K562 (cell line): ENCODE measurements around the gene ARID5B. TPM values are rescaled to one million over a fixed set of nuclear protein-coding genes. Genes with fewer than 3 reads are reported as not detected.
A peak's percentile ranks its signal among the peaks of the same experiment; 100 is the strongest.

Experiments
- ATAC-seq: fragments of 200-7000 bp; cut with Tn5 transposase; 3 replicates; pipeline ENCODE4 v1.9.1; 2020; ENCODE audit warnings: moderate library complexity
- BruUV-seq: library from RNA; stranded (reverse); fragments of 400-500 nt; replicated peaks from 2 replicates; lab custom pipeline; 2021; lab: Mats Ljungman, UMichigan
- CTCF ChIA-PET: fragments of 300-600 bp; formaldehyde crosslinking; extraction: SDS; loops from one replicate; lab custom pipeline; 2021; ENCODE audit warnings: low intra/inter-chr PET ratio; lab: Yijun Ruan, JAX
- POLR2A ChIA-PET: fragments of 300-600, 350-650 bp; sonication (Branson Sonifier 250); formaldehyde crosslinking; extraction: SDS; loops from one replicate; lab custom pipeline; 2021; ENCODE audit warnings: antibody characterized with exemption, inconsistent platforms; lab: Yijun Ruan, JAX
- DNase-seq, 4 experiments: peaks; one replicate each; pipeline versions ENCODE4 v3.0.0 to v3.0.0-alpha.2; 2011 to 2018; ENCODE audit warnings: low spot score in 3 of 4, mixed read lengths in 3 of 4; ENCODE audit errors: extremely low read depth in 1 of 4
- FAIRE-seq: peaks from 2 replicates; lab custom pipeline; 2011; peaks lifted over from hg19 to GRCh38; lab: Jason Lieb, UNC
- H2AFZ ChIP-seq: 2 replicates; pipeline ENCODE4 v1.6.0; 2011; ENCODE audit warnings: low read depth, low read length, control low read depth, inconsistent platforms
- H3K27ac ChIP-seq: fragments of 200-600 bp; 3 replicates; pipeline ENCODE4 v1.8.0; 2011; ENCODE audit warnings: low read depth, mild to moderate bottlenecking, control low read depth, inconsistent platforms, low read length, moderate library complexity, mixed read lengths; ENCODE audit errors: extremely low read depth
- H3K27me3 ChIP-seq, 2 experiments: fragments of 300-600 bp in 1 of 2; 2 replicates in 1 of 2; 3 replicates in 1 of 2; pipeline versions ENCODE4 v1.6.0 to v1.8.0; 2011; ENCODE audit warnings: inconsistent platforms in 2 of 2, low read length in 2 of 2, mild to moderate bottlenecking in 1 of 2, mixed read lengths in 1 of 2, moderate library complexity in 1 of 2; ENCODE audit not compliant: control insufficient read depth in 2 of 2, insufficient read depth in 2 of 2
- H3K36me3 ChIP-seq: fragments of 300-600 bp; 3 replicates; pipeline ENCODE4 v1.8.0; 2011; ENCODE audit warnings: mild to moderate bottlenecking, low read length, inconsistent platforms; ENCODE audit not compliant: control insufficient read depth, insufficient read depth
- H3K4me1 ChIP-seq, 2 experiments: fragments of 200-600 bp in 1 of 2; replicated peaks in 1 of 2; 2 replicates in 1 of 2; 3 replicates in 1 of 2; pipeline versions ENCODE4 v1.5.1 to v1.8.0; 2011; ENCODE audit warnings: inconsistent platforms in 2 of 2, low read length in 2 of 2, mild to moderate bottlenecking in 1 of 2, mixed read lengths in 1 of 2, moderate library complexity in 1 of 2; ENCODE audit not compliant: control insufficient read depth in 2 of 2, insufficient read depth in 2 of 2
- H3K4me2 ChIP-seq: 2 replicates; pipeline ENCODE4 v1.6.1; 2011; ENCODE audit warnings: low read length, control low read depth, inconsistent platforms, mixed read lengths; ENCODE audit not compliant: insufficient read depth
- H3K4me3 ChIP-seq: fragments of 200-600 bp; sonication (generic), shearing (Covaris generic); 2 replicates; pipeline ENCODE4 v1.5.1; 2016; ENCODE audit warnings: control low read depth, inconsistent platforms
- H3K79me2 ChIP-seq: fragments of 200-600 bp; 3 replicates; pipeline ENCODE4 v1.8.0; 2011; ENCODE audit warnings: low read length, inconsistent platforms; ENCODE audit not compliant: control insufficient read depth, insufficient read depth
- H3K9ac ChIP-seq, 2 experiments: 2 replicates each; pipeline versions ENCODE4 v1.6.0 to v1.6.1; 2011; ENCODE audit warnings: low read depth in 2 of 2, low read length in 2 of 2, control low read depth in 1 of 2, inconsistent platforms in 1 of 2, mild to moderate bottlenecking in 1 of 2, mixed read lengths in 1 of 2; ENCODE audit not compliant: insufficient read depth in 1 of 2
- H3K9me1 ChIP-seq: one replicate; pipeline ENCODE4 v1.6.0; 2011; ENCODE audit warnings: inconsistent platforms, mild to moderate bottlenecking, low read length, moderate library complexity; ENCODE audit not compliant: control insufficient read depth, insufficient read depth
- H3K9me3 ChIP-seq: replicated peaks from 2 replicates; pipeline ENCODE4 v1.5.1; 2011; ENCODE audit warnings: low read depth, low read length, inconsistent platforms; ENCODE audit not compliant: control insufficient read depth, insufficient read depth
- H4K20me1 ChIP-seq: replicated peaks from 2 replicates; pipeline ENCODE4 v1.6.1; 2011; ENCODE audit warnings: low read length, inconsistent platforms, mixed read lengths; ENCODE audit not compliant: control insufficient read depth, insufficient read depth
- ATF1 ChIP-seq, 2 experiments: fragments of 450-650 bp in 1 of 2; IDR thresholded peaks; 2 replicates each; pipeline ENCODE4 v1.6.1; 2016; ENCODE audit warnings: missing compliant biosample characterization in 1 of 2, missing genetic modification characterization in 1 of 2
- CTBP1 ChIP-seq: fragments of 450-650 bp; IDR thresholded peaks from 2 replicates; pipeline ENCODE4 v1.6.1; 2016; ENCODE audit warnings: borderline replicate concordance
- E2F6 ChIP-seq, 2 experiments: IDR thresholded peaks; 2 replicates each; pipeline ENCODE4 v1.6.1; 2011; ENCODE audit warnings: borderline replicate concordance in 1 of 2, control low read depth in 1 of 2, low read depth in 1 of 2, low read length in 1 of 2, mild to moderate bottlenecking in 1 of 2, mixed read lengths in 1 of 2, moderate library complexity in 1 of 2; ENCODE audit not compliant: insufficient read depth in 1 of 2, insufficient read length in 1 of 2, poor library complexity in 1 of 2, severe bottlenecking in 1 of 2; ENCODE audit errors: extremely low read depth in 1 of 2
- FOSL1 ChIP-seq: fragments of 200-800 bp; sonication (Bioruptor generic); conservative IDR thresholded peaks from 2 replicates; pipeline ENCODE4 v1.6.1; 2016; ENCODE audit warnings: missing genetic modification characterization, missing compliant biosample characterization
- GABPA ChIP-seq: fragments of 200-800 bp; sonication (Bioruptor generic); conservative IDR thresholded peaks from 2 replicates; pipeline ENCODE4 v1.6.1; 2016; ENCODE audit warnings: low read depth, missing genetic modification characterization, missing compliant biosample characterization
- GTF2E2 ChIP-seq: fragments of 200-800 bp; sonication (Bioruptor generic); IDR thresholded peaks from 2 replicates; pipeline ENCODE4 v1.6.1; 2016; ENCODE audit warnings: missing genetic modification characterization, missing compliant biosample characterization
- NRF1 ChIP-seq, 2 experiments: fragments of 450-650 bp; IDR thresholded peaks in 1 of 2; conservative IDR thresholded peaks in 1 of 2; 2 replicates each; pipeline ENCODE4 v1.6.1; 2014; ENCODE audit warnings: mild to moderate bottlenecking in 2 of 2
- SIX5 ChIP-seq, 2 experiments: IDR thresholded peaks; 2 replicates each; pipeline ENCODE4 v1.6.1; 2011; ENCODE audit warnings: low read length in 2 of 2, borderline replicate concordance in 1 of 2, low read depth in 1 of 2, mild to moderate bottlenecking in 1 of 2, moderate library complexity in 1 of 2; ENCODE audit not compliant: insufficient read depth in 1 of 2
- TRIM25 ChIP-seq: fragments of 450-650 bp; IDR thresholded peaks from 2 replicates; pipeline ENCODE4 v1.7.0; 2016; ENCODE audit warnings: borderline replicate concordance
- WGBS: fragments of 100-300 bp; shearing (Covaris generic); methylation state at CpG from one replicate; pipeline ENCODE4 v1.1.6; 2016; ENCODE audit warnings: low coverage, mixed read lengths; ENCODE audit not compliant: insufficient coverage; ENCODE audit errors: missing lambda C conversion rate; 5-methylcytosine and 5-hydroxymethylcytosine counted together
- in situ Hi-C: fragments of 300-500 bp; cut with MboI; formaldehyde crosslinking; loops from 4 replicates; pipeline ENCODE4 v1.15.0; 2018; ENCODE audit warnings: inconsistent platforms, mixed read lengths
- intact Hi-C: fragments of 100-400 bp; cut with micrococcal nuclease; formaldehyde crosslinking; loops from 2 replicates; pipeline ENCODE4 v1.14.2; 2022
- polyA plus RNA-seq, 8 experiments: library from polyadenylated mRNA; depleted of rRNA in 4 of 8; stranded (reverse) in 5 of 8; unstranded in 3 of 8; fragments of >200 nt; fragmentation: Nextera tagmentation in 2 of 8; fragmentation: Illumina TruSeq in 1 of 8; extraction: Ambion mirVana in 2 of 8; extraction: Trizol in 1 of 8; gene quantifications; 2 replicates each; pipeline versions ENCODE4 v1.2.1 to v1.2.3, GENCODE V29; 2011 to 2014; ENCODE audit warnings: inconsistent platforms in 1 of 8, missing spikeins in 1 of 8
- total RNA-seq, 7 experiments: library from RNA; depleted of rRNA in 6 of 7; stranded (reverse); fragments of >200 nt in 6 of 7; fragmentation: Illumina TruSeq in 2 of 7; extraction: Trizol in 2 of 7; gene quantifications; 2 replicates each; pipeline versions ENCODE4 v1.2.1 to v1.2.3, GENCODE V29; 2011 to 2021; ENCODE audit warnings: low replicate concordance in 1 of 7
- TF ChIP-seq, protein P1 (sequence below): sonication (generic); formaldehyde crosslinking; IDR thresholded peaks from 2 replicates; pipeline ENCODE4 v1.9.0; 2022; ENCODE audit warnings: mild to moderate bottlenecking, missing genetic modification reagents
- TF ChIP-seq, protein P2 (sequence below): fragments of 450-650 bp; IDR thresholded peaks from 2 replicates; pipeline ENCODE4 v1.6.1; 2016; ENCODE audit warnings: borderline replicate concordance
- TF ChIP-seq, protein P3 (sequence below): fragments of 250-450 bp; sonication (Bioruptor Pico); IDR thresholded peaks from 2 replicates; pipeline ENCODE4 v1.4.0; 2020; ENCODE audit warnings: mild to moderate bottlenecking, moderate library complexity, borderline replicate concordance

The ARID5B gene
- total and polyA plus RNA-seq, 9 of the 15 experiments (the other 6 are each of a cell fraction or from before 2014, with no cell fraction given), result 0.48 to 1.6 (median 0.80) TPM

- Histone ChIP-seq H3K27ac (no peak overlapping the region), H3K9ac (no peak overlapping the region), H3K9me1 (no peaks in the 10 kb centered on the region), H3K36me3 (no peaks in the 10 kb centered on the region), H3K9me3 (no peaks in the 10 kb centered on the region), H4K20me1 (no peaks in the 10 kb centered on the region), H3K4me3 (no peak overlapping the region), H3K79me2 (no peaks in the 10 kb centered on the region), H3K4me2 (no peak overlapping the region), H3K4me1 (no peaks in the 10 kb centered on the region), H2AFZ (no peak overlapping the region), H3K27me3 (0 out of 5 replicates have a peak, but pooled peaks cover 0 to 4% of the 10 kb centered on the region in 2 experiments)
- peak; percentile 36 to 78 (median 49) for DNase-seq
- FAIRE-seq, result peak; percentile 87
- intact Hi-C loops, result no loop called here
- POLR2A ChIA-PET, result interaction anchor here (0.7 to 1.4 kb wide), 2 partner anchors 22 to 40 kb away, joined by 3 to 4 read pairs; no protein-coding TSS in a partner anchor
- in situ Hi-C loops, result no loop called here
- ATAC-seq, result peak; percentile 92
- CTCF ChIA-PET, result no interaction called here
- BruUV-seq, result no TSS peak
- WGBS, result 6% methylated on average over 6 of the region's 6 CpGs
- TF ChIP-seq GTF2E2 (tag) (no peak), GABPA (tag) (no peak), SIX5 (IDR thresholded peaks at IDR 0.05; ENCODE audit: borderline replicate concordance in 1 of 2, insufficient read depth in 1 of 2, low read depth in 1 of 2, low read length in 2 of 2) (no peak), E2F6 (IDR thresholded peaks at IDR 0.05; ENCODE audit: borderline replicate concordance in 1 of 2, extremely low read depth in 1 of 2, insufficient read depth in 1 of 2, insufficient read length in 1 of 2, low read depth in 1 of 2, low read length in 1 of 2, poor library complexity in 1 of 2, severe bottlenecking in 1 of 2) (peak in 1 of 2 experiments; percentile 13), FOSL1 (tag) (peak; percentile 23; the same call in 1 of the 2 replicates), NRF1 (conservative IDR thresholded peaks at IDR 0.05 in 1 of 2, IDR thresholded peaks at IDR 0.05 in 1 of 2) (0 out of 4 replicates have a peak, but pooled peaks of 1 of the 2 experiments have one; percentile 19), CTBP1 (0 out of 2 replicates have a peak, but pooled peaks have one; percentile 19), ATF1 (CRISPR knock-in tag; IDR thresholded peaks at IDR 0.05) (no peak), ATF1 (tag; IDR thresholded peaks at IDR 0.05) (peak; percentile 10; the same call in 1 of the 2 replicates), TRIM25 (no peak)
- TF ChIP-seq, protein P1, sequence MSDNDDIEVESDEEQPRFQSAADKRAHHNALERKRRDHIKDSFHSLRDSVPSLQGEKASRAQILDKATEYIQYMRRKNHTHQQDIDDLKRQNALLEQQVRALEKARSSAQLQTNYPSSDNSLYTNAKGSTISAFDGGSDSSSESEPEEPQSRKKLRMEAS (CRISPR knock-in tag), result peak; percentile 44; the same call in 1 of the 2 replicates
- TF ChIP-seq, protein P2, sequence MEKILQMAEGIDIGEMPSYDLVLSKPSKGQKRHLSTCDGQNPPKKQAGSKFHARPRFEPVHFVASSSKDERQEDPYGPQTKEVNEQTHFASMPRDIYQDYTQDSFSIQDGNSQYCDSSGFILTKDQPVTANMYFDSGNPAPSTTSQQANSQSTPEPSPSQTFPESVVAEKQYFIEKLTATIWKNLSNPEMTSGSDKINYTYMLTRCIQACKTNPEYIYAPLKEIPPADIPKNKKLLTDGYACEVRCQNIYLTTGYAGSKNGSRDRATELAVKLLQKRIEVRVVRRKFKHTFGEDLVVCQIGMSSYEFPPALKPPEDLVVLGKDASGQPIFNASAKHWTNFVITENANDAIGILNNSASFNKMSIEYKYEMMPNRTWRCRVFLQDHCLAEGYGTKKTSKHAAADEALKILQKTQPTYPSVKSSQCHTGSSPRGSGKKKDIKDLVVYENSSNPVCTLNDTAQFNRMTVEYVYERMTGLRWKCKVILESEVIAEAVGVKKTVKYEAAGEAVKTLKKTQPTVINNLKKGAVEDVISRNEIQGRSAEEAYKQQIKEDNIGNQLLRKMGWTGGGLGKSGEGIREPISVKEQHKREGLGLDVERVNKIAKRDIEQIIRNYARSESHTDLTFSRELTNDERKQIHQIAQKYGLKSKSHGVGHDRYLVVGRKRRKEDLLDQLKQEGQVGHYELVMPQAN, result no peak
- TF ChIP-seq, protein P3, sequence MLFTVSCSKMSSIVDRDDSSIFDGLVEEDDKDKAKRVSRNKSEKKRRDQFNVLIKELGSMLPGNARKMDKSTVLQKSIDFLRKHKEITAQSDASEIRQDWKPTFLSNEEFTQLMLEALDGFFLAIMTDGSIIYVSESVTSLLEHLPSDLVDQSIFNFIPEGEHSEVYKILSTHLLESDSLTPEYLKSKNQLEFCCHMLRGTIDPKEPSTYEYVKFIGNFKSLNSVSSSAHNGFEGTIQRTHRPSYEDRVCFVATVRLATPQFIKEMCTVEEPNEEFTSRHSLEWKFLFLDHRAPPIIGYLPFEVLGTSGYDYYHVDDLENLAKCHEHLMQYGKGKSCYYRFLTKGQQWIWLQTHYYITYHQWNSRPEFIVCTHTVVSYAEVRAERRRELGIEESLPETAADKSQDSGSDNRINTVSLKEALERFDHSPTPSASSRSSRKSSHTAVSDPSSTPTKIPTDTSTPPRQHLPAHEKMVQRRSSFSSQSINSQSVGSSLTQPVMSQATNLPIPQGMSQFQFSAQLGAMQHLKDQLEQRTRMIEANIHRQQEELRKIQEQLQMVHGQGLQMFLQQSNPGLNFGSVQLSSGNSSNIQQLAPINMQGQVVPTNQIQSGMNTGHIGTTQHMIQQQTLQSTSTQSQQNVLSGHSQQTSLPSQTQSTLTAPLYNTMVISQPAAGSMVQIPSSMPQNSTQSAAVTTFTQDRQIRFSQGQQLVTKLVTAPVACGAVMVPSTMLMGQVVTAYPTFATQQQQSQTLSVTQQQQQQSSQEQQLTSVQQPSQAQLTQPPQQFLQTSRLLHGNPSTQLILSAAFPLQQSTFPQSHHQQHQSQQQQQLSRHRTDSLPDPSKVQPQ (CRISPR knock-in tag), result no peak
Measured at GRCh38 chr10:62015994-62016393, 114.5 kb downstream of the ARID5B start.
